Neural cell (in vitro differentiated cells): ENCODE measurements around the gene ST3GAL4. TPM values are rescaled to one million over a fixed set of nuclear protein-coding genes. Genes with fewer than 3 reads are reported as not detected.

ENCODE experiments used
- H2AFZ ChIP-seq: fragments of 200-600, 300-800 bp; sonication (generic), shearing (Covaris generic); 2 replicates; pipeline ENCODE4 v1.6.0; 2014; ENCODE audit warnings: low read depth, mild to moderate bottlenecking, antibody characterized with exemption, low read length, moderate library complexity
- H3F3A ChIP-seq: fragments of 200-600 bp; shearing (Covaris generic); 2 replicates; pipeline ENCODE4 v1.6.1; 2016; ENCODE audit warnings: mild to moderate bottlenecking, moderate library complexity, mixed read lengths, antibody characterized with exemption, low read length; ENCODE audit not compliant: insufficient read depth, poor library complexity, severe bottlenecking
- H3K27ac ChIP-seq: fragments of 200-600, 300-800 bp; sonication (generic), shearing (Covaris generic); 2 replicates; pipeline ENCODE4 v1.5.1; 2014; ENCODE audit warnings: mild to moderate bottlenecking, low read length, moderate library complexity
- H3K27me3 ChIP-seq: fragments of 300-800, 200-600 bp; sonication (generic), shearing (Covaris generic); 2 replicates; pipeline ENCODE4 v1.6.0; 2014; ENCODE audit warnings: mild to moderate bottlenecking, low read depth, low read length, moderate library complexity; ENCODE audit not compliant: insufficient read depth
- H3K36me3 ChIP-seq: fragments of 300-800, 200-600 bp; sonication (generic), shearing (Covaris generic); 2 replicates; pipeline ENCODE4 v1.5.1; 2014; ENCODE audit warnings: mild to moderate bottlenecking, antibody characterized with exemption, low read length, moderate library complexity; ENCODE audit not compliant: insufficient read depth
- H3K4me2 ChIP-seq: fragments of 300-800, 200-600 bp; sonication (generic), shearing (Covaris generic); 2 replicates; pipeline ENCODE4 v1.6.0; 2014; ENCODE audit warnings: mild to moderate bottlenecking, low read length
- H3K4me3 ChIP-seq: fragments of 300-800, 200-600 bp; sonication (generic), shearing (Covaris generic); 2 replicates; pipeline ENCODE4 v1.5.1; 2014; ENCODE audit warnings: mild to moderate bottlenecking, low read length, moderate library complexity
- H3K79me2 ChIP-seq: fragments of 200-600 bp; shearing (Covaris generic); replicated peaks from 2 replicates; pipeline ENCODE4 v1.6.0; 2014; ENCODE audit warnings: mild to moderate bottlenecking, low read length, moderate library complexity; ENCODE audit not compliant: insufficient read depth
- H3K9ac ChIP-seq: fragments of 300-800, 200-600 bp; sonication (generic), shearing (Covaris generic); 2 replicates; pipeline ENCODE4 v1.6.1; 2016; ENCODE audit warnings: mild to moderate bottlenecking, low read length, mixed read lengths
- H3K9me2 ChIP-seq: fragments of 200-600 bp; shearing (Covaris generic); 2 replicates; pipeline ENCODE4 v1.6.1; 2016; ENCODE audit warnings: mild to moderate bottlenecking, low read length, mixed read lengths; ENCODE audit not compliant: insufficient read depth
- H3K9me3 ChIP-seq: fragments of 200-600, 300-800 bp; sonication (generic), shearing (Covaris generic); 2 replicates; pipeline ENCODE4 v1.6.1; 2016; ENCODE audit warnings: mild to moderate bottlenecking, mixed run types, low read length, moderate library complexity, mixed read lengths
- H4K20me1 ChIP-seq: fragments of 200-600 bp; shearing (Covaris generic); 2 replicates; pipeline ENCODE4 v1.6.1; 2016; ENCODE audit warnings: mild to moderate bottlenecking, mixed run types; ENCODE audit not compliant: insufficient read depth
- EP300 ChIP-seq: fragments of 450-650 bp; conservative IDR thresholded peaks from 2 replicates; pipeline ENCODE4 v1.6.1; 2014; ENCODE audit warnings: antibody characterized with exemption, mild to moderate bottlenecking, moderate library complexity; ENCODE audit not compliant: poor library complexity, severe bottlenecking
- EZH2 ChIP-seq: fragments of 200-600, 300-800 bp; shearing (Covaris generic), sonication (generic); IDR thresholded peaks from 2 replicates; pipeline ENCODE4 v1.6.1; 2014; ENCODE audit warnings: antibody characterized with exemption, low read length, borderline replicate concordance, mild to moderate bottlenecking; ENCODE audit not compliant: insufficient read depth, poor library complexity, severe bottlenecking
- MXI1 ChIP-seq: fragments of 450-650 bp; conservative IDR thresholded peaks from 2 replicates; pipeline ENCODE4 v1.6.1; 2014; ENCODE audit warnings: antibody characterized with exemption, mild to moderate bottlenecking; ENCODE audit not compliant: poor library complexity, severe bottlenecking
- POLR2AphosphoS5 ChIP-seq: IDR thresholded peaks from 2 replicates; pipeline ENCODE4 v1.6.1; 2012
- RAD21 ChIP-seq: fragments of 450-650 bp; conservative IDR thresholded peaks from 2 replicates; pipeline ENCODE4 v1.6.1; 2014; ENCODE audit warnings: antibody characterized with exemption, mild to moderate bottlenecking, moderate library complexity
- SMC3 ChIP-seq: fragments of 450-650 bp; conservative IDR thresholded peaks from 2 replicates; pipeline ENCODE4 v1.6.1; 2014; ENCODE audit warnings: antibody characterized with exemption, mild to moderate bottlenecking, moderate library complexity; ENCODE audit not compliant: poor library complexity
- TAF1 ChIP-seq: IDR thresholded peaks from 2 replicates; pipeline ENCODE4 v1.6.1; 2012; ENCODE audit warnings: low read depth
- polyA plus RNA-seq: library from polyadenylated mRNA; depleted of rRNA; stranded (reverse); fragments of >200 nt; gene quantifications from 2 replicates; pipeline ENCODE4 v1.2.3, GENCODE V29; 2014
- TF ChIP-seq, protein P1 (sequence below): fragments of 450-650 bp; IDR thresholded peaks from 2 replicates; pipeline ENCODE4 v1.5.1; 2014; ENCODE audit warnings: antibody characterized with exemption, mild to moderate bottlenecking, moderate library complexity; ENCODE audit not compliant: poor library complexity, severe bottlenecking
- TF ChIP-seq, protein P2 (sequence below): IDR thresholded peaks from 2 replicates; pipeline ENCODE4 v1.6.1; 2012; ENCODE audit warnings: borderline replicate concordance

The ST3GAL4 gene
- polyA plus RNA-seq, 1 donor from 2014 or later, result 46.1 TPM

DNA sequence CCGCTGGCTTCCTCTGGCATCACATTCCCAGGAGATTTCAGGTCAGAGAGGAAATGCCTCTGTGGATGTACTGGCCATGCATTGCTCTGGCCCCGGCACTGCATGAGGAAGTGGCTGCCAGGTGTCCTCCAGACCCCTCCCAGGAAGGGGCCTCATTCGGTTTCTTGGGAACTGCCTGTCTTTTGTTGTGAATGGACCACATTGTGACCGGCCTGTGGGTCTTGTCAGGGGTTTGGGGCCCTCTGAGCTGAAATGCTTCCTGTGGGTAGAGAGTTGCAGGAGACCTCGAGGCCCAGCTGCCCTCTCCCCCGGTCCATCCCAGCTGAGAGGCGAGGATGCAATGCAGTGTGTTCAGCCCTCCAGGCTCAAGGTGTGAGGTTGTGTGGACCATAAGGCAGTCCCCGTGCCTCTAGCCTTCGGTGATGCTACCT, 18.8 kb upstream of the ST3GAL4 start:
- no peaks in the 10 kb centered on the region for H3K27me3 ChIP-seq
- no peaks in the 10 kb centered on the region for H3K36me3 ChIP-seq
- H3K4me2 ChIP-seq, result no peak overlapping the region
- no peaks in the 10 kb centered on the region for H3K9me2 ChIP-seq
- H3K9ac ChIP-seq, result no peak overlapping the region
- no peak overlapping the region for H3K4me3 ChIP-seq
- H4K20me1 ChIP-seq, result no peaks in the 10 kb centered on the region
- H3F3A ChIP-seq, result no peaks in the 10 kb centered on the region
- no peak overlapping the region for H3K27ac ChIP-seq
- no peaks in the 10 kb centered on the region for H3K9me3 ChIP-seq
- no peaks in the 10 kb centered on the region for H3K79me2 ChIP-seq
- TF ChIP-seq, protein P1, sequence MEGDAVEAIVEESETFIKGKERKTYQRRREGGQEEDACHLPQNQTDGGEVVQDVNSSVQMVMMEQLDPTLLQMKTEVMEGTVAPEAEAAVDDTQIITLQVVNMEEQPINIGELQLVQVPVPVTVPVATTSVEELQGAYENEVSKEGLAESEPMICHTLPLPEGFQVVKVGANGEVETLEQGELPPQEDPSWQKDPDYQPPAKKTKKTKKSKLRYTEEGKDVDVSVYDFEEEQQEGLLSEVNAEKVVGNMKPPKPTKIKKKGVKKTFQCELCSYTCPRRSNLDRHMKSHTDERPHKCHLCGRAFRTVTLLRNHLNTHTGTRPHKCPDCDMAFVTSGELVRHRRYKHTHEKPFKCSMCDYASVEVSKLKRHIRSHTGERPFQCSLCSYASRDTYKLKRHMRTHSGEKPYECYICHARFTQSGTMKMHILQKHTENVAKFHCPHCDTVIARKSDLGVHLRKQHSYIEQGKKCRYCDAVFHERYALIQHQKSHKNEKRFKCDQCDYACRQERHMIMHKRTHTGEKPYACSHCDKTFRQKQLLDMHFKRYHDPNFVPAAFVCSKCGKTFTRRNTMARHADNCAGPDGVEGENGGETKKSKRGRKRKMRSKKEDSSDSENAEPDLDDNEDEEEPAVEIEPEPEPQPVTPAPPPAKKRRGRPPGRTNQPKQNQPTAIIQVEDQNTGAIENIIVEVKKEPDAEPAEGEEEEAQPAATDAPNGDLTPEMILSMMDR, result no peak
- TF ChIP-seq RAD21, result no peak
- TF ChIP-seq MXI1, result no peak
- TF ChIP-seq TAF1, result no peak
- no peak for TF ChIP-seq POLR2AphosphoS5
- TF ChIP-seq SMC3, result no peak
- TF ChIP-seq, protein P2, sequence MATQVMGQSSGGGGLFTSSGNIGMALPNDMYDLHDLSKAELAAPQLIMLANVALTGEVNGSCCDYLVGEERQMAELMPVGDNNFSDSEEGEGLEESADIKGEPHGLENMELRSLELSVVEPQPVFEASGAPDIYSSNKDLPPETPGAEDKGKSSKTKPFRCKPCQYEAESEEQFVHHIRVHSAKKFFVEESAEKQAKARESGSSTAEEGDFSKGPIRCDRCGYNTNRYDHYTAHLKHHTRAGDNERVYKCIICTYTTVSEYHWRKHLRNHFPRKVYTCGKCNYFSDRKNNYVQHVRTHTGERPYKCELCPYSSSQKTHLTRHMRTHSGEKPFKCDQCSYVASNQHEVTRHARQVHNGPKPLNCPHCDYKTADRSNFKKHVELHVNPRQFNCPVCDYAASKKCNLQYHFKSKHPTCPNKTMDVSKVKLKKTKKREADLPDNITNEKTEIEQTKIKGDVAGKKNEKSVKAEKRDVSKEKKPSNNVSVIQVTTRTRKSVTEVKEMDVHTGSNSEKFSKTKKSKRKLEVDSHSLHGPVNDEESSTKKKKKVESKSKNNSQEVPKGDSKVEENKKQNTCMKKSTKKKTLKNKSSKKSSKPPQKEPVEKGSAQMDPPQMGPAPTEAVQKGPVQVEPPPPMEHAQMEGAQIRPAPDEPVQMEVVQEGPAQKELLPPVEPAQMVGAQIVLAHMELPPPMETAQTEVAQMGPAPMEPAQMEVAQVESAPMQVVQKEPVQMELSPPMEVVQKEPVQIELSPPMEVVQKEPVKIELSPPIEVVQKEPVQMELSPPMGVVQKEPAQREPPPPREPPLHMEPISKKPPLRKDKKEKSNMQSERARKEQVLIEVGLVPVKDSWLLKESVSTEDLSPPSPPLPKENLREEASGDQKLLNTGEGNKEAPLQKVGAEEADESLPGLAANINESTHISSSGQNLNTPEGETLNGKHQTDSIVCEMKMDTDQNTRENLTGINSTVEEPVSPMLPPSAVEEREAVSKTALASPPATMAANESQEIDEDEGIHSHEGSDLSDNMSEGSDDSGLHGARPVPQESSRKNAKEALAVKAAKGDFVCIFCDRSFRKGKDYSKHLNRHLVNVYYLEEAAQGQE, result no peak
- TF ChIP-seq EP300, result no peak
- no peak for TF ChIP-seq EZH2
- H2AFZ ChIP-seq, result no peak overlapping the region

DNA sequence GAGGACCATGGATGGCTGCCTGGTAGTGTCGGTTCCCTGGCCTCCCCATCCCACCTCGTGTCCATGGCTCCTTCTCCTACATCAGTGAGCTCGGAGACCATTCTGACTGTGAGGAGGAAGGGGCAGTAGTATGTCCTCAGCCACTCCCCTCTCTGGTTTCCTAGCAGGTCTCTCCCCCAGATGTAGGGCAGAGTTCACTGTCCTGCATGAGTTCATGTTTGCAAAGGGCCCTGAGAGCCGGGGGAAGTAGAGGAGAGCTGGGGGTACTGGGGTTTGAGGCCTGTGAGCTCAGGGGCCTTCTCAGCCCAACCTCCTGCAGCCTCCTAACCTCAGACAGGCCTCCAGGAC, 18.4 kb upstream of the ST3GAL4 start:
- H3K9me3 ChIP-seq, result no peaks in the 10 kb centered on the region
- no peaks in the 10 kb centered on the region for H3K36me3 ChIP-seq
- TF ChIP-seq TAF1 (no peak), EZH2 (no peak), EP300 (no peak), RAD21 (no peak), SMC3 (no peak), MXI1 (no peak), POLR2AphosphoS5 (no peak)
- TF ChIP-seq, protein P1, result no peak
- TF ChIP-seq, protein P2, result no peak
- no peak overlapping the region for H3K4me2 ChIP-seq
- no peak overlapping the region for H3K9ac ChIP-seq
- no peaks in the 10 kb centered on the region for H3K79me2 ChIP-seq
- no peaks in the 10 kb centered on the region for H3K9me2 ChIP-seq
- H3K4me3 ChIP-seq, result no peak overlapping the region
- no peak overlapping the region for H2AFZ ChIP-seq
- no peaks in the 10 kb centered on the region for H3K27me3 ChIP-seq
- H3K27ac ChIP-seq, result no peak overlapping the region
- no peaks in the 10 kb centered on the region for H3F3A ChIP-seq
- no peaks in the 10 kb centered on the region for H4K20me1 ChIP-seq
